ENCODE results near the gene GTPBP4.
"Not testable (repeated sequence)": the region's sequence is repeated elsewhere in the genome, so short reads cannot be mapped to it uniquely, and the experiment has no call there.

The GTPBP4 gene

DNA sequence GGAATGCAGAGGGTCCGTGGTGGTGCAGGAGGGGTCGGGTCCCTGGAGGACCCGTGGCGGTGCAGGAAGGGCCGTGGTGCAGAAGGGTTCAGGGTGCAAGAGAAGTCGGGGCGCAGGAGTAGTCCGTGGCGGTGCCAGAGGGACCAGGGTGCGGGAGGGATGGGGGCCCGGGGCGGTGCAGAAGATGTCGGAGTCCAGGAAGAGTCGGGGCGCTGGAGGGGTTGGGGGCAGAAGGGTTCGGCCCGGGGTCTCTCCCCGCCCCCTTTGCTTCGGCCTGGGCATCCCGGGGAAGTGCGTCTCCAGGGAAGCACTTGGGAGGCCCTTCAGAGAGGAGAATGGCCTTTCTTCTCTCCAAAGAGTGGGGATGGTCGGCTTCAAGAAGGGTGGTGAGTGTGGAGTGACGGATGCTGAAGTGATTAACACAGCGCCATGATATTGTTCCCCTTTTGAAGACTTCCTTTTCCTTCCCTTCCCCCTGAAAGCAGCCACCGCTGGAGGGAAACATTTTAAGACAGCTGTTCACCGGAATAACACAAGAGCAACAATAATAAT, 68.9 kb downstream of the GTPBP4 start:
- DNase-seq (ENCODE audit: low read depth) = peak; percentile 51

DNA sequence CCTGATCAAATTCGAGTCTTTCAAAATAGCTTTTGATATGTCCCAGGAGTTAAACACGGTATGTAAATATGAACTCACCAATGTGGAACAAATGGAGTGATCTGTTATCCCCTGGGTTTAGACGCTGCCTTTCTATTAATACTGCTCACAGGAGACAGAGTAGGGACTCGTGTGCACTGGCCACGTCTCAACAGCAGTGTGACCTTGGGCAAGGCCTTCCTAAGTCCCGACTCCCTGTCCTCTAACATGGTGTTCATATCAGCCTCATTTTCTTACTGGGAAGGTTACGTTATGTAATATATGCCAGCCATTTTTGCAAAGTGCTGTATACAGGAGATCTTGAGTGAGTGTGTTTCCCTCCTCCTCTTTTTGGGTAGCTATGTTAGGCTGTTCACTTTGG, 69.8 kb downstream of the GTPBP4 start:
- DNase-seq (ENCODE audit: low read depth) = no peak

DNA sequence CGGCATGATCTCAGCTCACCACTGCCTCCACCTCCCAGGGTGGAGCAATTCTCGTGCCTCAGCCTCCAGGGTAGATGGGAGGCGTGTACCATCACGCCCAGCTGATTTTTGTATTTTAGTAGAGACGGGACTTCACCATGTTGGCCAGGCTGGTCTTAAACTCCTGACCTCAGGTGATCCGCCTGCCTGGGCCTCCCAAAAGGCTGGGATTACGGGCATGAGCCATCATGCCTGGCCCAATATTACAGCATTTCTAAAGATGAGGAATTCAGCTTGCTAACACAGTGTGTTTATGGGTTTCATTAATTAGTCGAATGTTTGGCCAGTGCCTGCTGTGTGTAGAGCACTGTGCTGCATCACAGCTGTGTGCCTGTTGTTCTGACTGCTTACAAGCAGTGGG, 71.7 kb downstream of the GTPBP4 start:
- DNase-seq (ENCODE audit: low read depth) = no peak

DNA sequence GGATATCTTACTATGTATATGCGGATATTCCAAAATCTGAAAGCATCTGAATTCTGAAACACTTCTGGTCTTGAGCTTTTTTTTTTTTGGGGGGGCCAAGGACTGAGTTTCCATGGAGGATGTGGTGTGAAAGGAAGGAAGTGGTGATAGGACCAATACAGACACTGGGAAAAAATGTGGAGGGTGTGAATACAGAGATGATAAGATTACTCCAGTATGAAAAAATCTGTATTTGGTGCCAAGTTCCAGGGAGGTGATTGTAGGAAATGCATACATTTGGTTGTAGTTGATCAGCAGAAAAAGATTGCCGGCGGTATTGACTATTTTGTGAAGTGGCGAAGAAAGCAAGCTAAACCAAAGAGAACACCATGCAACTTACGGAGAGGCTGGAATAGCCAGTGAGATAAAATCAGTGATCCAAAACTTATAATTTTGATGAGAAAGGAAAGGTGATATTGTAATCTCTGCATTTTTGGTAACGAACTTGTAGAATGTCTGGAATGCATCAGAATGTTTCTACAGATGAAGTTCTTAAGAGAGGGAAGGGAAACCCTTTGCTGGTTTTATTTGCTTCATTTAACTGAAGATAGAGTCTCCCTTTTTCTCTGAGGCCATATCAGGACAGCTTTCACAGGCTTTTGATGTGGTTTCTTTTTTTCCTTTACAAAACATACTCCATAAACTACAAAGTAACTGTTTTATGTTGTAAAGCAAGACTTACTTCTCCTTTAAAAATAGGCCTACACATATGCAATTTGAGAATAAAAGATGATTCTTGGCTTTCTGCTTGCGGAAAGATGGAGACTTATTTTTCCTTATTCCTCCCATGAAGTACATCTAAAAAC, 73.9 kb downstream of the GTPBP4 start:
- peak; percentile 48 for DNase-seq (ENCODE audit: low read depth)

DNA sequence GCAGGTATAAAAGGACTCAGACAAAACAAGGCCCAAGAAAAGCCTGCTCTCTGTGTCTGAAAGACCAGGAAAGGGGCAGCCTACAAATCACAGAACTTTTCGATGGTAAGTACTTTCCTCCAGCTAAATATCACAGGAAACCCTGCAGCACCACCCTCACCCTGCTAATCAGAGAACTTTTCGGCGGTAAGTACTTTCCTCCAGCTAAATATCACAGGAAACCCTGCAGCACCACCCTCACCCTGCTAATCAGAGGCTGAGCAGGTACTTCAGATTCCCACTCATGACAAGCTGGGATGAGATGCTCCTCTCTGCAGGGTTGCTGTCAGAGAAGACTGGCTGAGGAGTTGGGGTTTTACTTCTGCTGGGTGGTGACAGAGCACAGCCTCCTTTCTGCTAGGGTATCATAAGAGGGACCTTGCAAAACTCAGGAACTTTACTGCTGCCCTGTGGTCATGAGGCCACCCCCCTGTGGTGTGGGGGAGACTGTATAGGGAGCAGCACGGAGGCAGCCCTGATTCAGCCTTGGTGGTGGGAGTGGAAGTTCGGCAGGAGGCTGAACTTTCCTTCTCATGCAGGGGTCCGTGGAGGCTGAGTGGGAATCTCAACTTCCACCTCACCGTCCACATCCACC, 75.1 kb downstream of the GTPBP4 start:
- no peak for DNase-seq (ENCODE audit: low read depth)

DNA sequence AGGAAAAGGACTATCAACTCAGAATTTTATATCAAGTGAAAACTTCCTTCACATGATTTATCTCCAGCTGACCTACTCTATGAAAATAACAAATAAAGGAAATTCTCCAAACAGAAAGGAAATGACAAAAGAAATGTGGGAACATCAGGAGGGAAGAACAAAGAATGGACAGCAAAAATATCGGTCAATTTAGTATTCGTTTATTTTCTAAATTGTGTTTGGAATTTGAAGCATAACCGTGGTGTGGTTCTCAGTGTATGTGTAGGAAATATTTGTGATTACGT, 76.7 kb downstream of the GTPBP4 start:
- DNase-seq (ENCODE audit: low read depth) = no peak

DNA sequence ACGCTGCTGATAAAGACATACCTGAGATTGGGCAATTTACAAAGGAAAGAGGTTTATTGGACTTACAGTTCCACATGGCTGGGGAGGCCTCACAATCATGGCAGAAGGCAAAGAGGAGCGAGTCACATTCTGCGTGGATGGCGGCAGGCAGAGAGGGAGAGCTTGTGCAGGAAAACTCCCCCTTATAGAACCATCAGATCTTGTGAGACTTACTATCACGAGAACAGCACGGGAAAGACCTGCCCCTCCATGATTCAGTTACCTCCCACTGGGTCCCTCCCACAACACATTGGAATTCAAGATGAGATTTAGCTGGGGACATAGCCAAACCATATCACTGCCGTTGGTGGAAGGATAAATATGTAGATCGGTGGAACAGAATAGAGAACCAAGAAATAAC, 78.5 kb downstream of the GTPBP4 start:
- not testable (repeated sequence) for DNase-seq (ENCODE audit: low read depth)

DNA sequence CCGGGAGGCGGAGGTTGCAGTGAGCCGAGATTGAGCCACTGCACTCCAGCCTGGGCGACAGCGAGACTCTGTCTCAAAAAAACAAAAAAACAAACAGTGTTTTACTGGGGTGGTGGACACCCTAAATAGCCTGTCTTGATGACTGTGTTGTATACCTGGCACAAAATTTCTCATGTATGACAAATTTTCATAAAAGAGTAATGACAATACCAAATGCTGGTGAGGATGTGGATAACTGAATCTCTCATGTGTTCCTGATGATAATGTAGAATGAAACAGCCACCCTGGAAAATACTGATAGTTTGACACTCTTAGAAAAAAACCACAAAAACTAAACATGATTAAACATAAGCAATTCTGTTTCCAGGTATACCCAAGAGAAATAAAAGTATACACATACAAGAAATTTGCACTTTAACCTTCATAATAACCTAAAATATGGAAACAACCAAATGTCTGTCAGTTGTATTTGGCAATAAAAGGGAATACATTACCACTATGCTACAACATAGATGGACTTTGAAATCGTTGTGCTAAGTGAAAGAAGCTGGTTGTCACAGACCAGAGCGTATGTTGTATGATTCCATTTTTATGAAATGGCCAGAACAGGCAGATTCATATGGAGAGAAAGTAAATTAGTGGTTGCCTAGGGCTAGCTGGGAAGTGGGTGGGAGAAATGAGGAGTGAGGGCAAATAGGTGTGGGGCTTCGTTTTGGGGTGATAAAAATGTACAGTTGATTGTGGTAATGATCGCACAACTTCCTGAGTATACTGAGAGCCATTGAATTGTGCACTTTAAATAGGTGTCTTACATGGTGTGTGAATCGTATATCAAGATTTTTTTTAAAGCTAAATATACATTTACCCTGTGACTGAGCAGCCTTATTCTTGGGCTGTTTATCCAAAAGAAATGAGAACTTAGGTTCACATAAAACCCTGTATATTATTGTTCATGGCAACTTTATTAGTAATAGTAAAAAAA, 80.4 kb downstream of the GTPBP4 start:
- no peak for DNase-seq (ENCODE audit: low read depth)

Data from ELR (cell line).